H1 (cell line): ENCODE data around the gene RIN3. TPM values are rescaled to one million over a fixed set of nuclear protein-coding genes. Genes with fewer than 3 reads are reported as not detected.

ENCODE experiments used
- CTCF ChIA-PET: fragments of 300-600 bp; sonication (Branson Sonifier 250); formaldehyde crosslinking; loops from one replicate; lab custom pipeline; 2021; ENCODE audit not compliant: partially characterized antibody; lab: Charles Lee
- POLR2A ChIA-PET: fragments of 300-600 bp; sonication (Branson Sonifier 250); formaldehyde crosslinking; loops from one replicate; lab custom pipeline; 2021; ENCODE audit warnings: inconsistent platforms; ENCODE audit not compliant: partially characterized antibody; lab: Charles Lee
- DNase-seq, 2 experiments: peaks; one replicate each; pipeline versions ENCODE4 v3.0.0 to v3.0.0-alpha.2; 2010 to 2022; ENCODE audit warnings: low spot score in 2 of 2, low read depth in 1 of 2, mixed read lengths in 1 of 2
- FAIRE-seq: peaks from 2 replicates; lab custom pipeline; 2011; peaks lifted over from hg19 to GRCh38; lab: Jason Lieb, UNC
- H2AFZ ChIP-seq: 2 replicates; pipeline ENCODE4 v1.8.1; 2012; ENCODE audit warnings: low read length, inconsistent platforms
- H2AK5ac ChIP-seq: 2 replicates; pipeline ENCODE4 v1.6.1; 2013; ENCODE audit warnings: low read depth, low read length
- H2BK120ac ChIP-seq: replicated peaks from 2 replicates; pipeline ENCODE3; 2013; ENCODE audit warnings: low read depth, low read length, inconsistent platforms
- H2BK12ac ChIP-seq: 2 replicates; pipeline ENCODE4 v1.6.1; 2013; ENCODE audit warnings: low read depth, low read length
- H2BK15ac ChIP-seq: 2 replicates; pipeline ENCODE4 v1.6.1; 2013; ENCODE audit warnings: low read length
- H2BK20ac ChIP-seq: 2 replicates; pipeline ENCODE4 v1.6.1; 2013; ENCODE audit warnings: low read length
- H2BK5ac ChIP-seq: 2 replicates; pipeline ENCODE4 v1.6.1; 2013; ENCODE audit warnings: low read depth, low read length
- H3K14ac ChIP-seq: 2 replicates; pipeline ENCODE4 v1.6.1; 2013; ENCODE audit warnings: inconsistent platforms; ENCODE audit not compliant: insufficient read length
- H3K18ac ChIP-seq: 2 replicates; pipeline ENCODE4 v1.6.1; 2013; ENCODE audit warnings: low read length; ENCODE audit errors: extremely low read depth
- H3K23ac ChIP-seq: 2 replicates; pipeline ENCODE4 v1.6.1; 2013; ENCODE audit warnings: inconsistent platforms; ENCODE audit not compliant: insufficient read length
- H3K23me2 ChIP-seq: 2 replicates; pipeline ENCODE4 v1.6.1; 2013; ENCODE audit warnings: low read depth, low read length
- H3K27ac ChIP-seq: 2 replicates; pipeline ENCODE4 v1.6.1; 2011; ENCODE audit warnings: low read depth, low read length, inconsistent platforms
- H3K27me3 ChIP-seq, 4 experiments: replicated peaks in 1 of 4; 1 replicate in 1 of 4; 2 replicates in 3 of 4; pipeline versions ENCODE4 v1.6.1 to v1.8.1; 2011 to 2013; ENCODE audit warnings: low read length in 3 of 4, mild to moderate bottlenecking in 3 of 4, inconsistent platforms in 2 of 4, mixed read lengths in 2 of 4, moderate library complexity in 1 of 4; ENCODE audit not compliant: control insufficient read depth in 3 of 4, insufficient read depth in 3 of 4; ENCODE audit errors: extremely low read depth in 1 of 4
- H3K36me3 ChIP-seq, 4 experiments: 2 replicates each; pipeline versions ENCODE4 v1.6.1 to v1.8.1; 2011 to 2013; ENCODE audit warnings: mild to moderate bottlenecking in 4 of 4, low read length in 3 of 4, moderate library complexity in 2 of 4, control low read depth in 1 of 4, inconsistent platforms in 1 of 4; ENCODE audit not compliant: insufficient read depth in 4 of 4, control insufficient read depth in 2 of 4
- H3K4ac ChIP-seq: replicated peaks from 2 replicates; pipeline ENCODE3; 2013; ENCODE audit warnings: low read length, low read depth, mixed read lengths, inconsistent platforms; ENCODE audit not compliant: insufficient read length
- H3K4me1 ChIP-seq, 4 experiments: replicated peaks in 1 of 4; 1 replicate in 1 of 4; 2 replicates in 3 of 4; pipeline versions ENCODE4 v1.6.1 to v1.8.1; 2011 to 2013; ENCODE audit warnings: low read length in 3 of 4, inconsistent platforms in 2 of 4, mixed read lengths in 1 of 4; ENCODE audit not compliant: insufficient read depth in 4 of 4, control insufficient read depth in 3 of 4
- H3K4me2 ChIP-seq, 2 experiments: 2 replicates each; pipeline versions ENCODE4 v1.6.1 to v1.8.1; 2011 to 2013; ENCODE audit warnings: low read depth in 2 of 2, low read length in 2 of 2, control low read depth in 1 of 2, inconsistent platforms in 1 of 2, mild to moderate bottlenecking in 1 of 2; ENCODE audit not compliant: insufficient read depth in 1 of 2
- H3K4me3 ChIP-seq, 4 experiments: fragments of 200-600, 300-600 bp in 1 of 4; sonication (generic), shearing (Covaris generic), sonication (Bioruptor Twin) in 1 of 4; 2 replicates each; pipeline versions ENCODE4 v1.5.1 to v1.8.1; 2011 to 2016; ENCODE audit warnings: low read length in 4 of 4, low read depth in 3 of 4, control low read depth in 2 of 4, inconsistent platforms in 2 of 4, mild to moderate bottlenecking in 2 of 4, mixed read lengths in 1 of 4, moderate library complexity in 1 of 4; ENCODE audit not compliant: insufficient read depth in 2 of 4; ENCODE audit errors: extremely low read depth in 1 of 4
- H3K56ac ChIP-seq: replicated peaks from 2 replicates; pipeline ENCODE3; 2013; ENCODE audit warnings: low read depth, mild to moderate bottlenecking, mixed read lengths, low read length, inconsistent platforms; ENCODE audit not compliant: insufficient read length
- H3K79me1 ChIP-seq: 2 replicates; pipeline ENCODE4 v1.6.1; 2013; ENCODE audit warnings: low read depth, low read length, control low read depth
- H3K79me2 ChIP-seq, 2 experiments: 2 replicates each; pipeline versions ENCODE4 v1.6.1 to v1.8.1; 2012 to 2013; ENCODE audit warnings: low read length in 2 of 2, mild to moderate bottlenecking in 2 of 2, inconsistent platforms in 1 of 2; ENCODE audit not compliant: insufficient read depth in 2 of 2, control insufficient read depth in 1 of 2
- H3K9ac ChIP-seq, 4 experiments: replicated peaks in 1 of 4; 1 replicate in 1 of 4; 2 replicates in 3 of 4; pipeline versions ENCODE4 v1.6.1 to v1.8.1; 2011 to 2013; ENCODE audit warnings: low read depth in 3 of 4, low read length in 3 of 4, control low read depth in 2 of 4, mild to moderate bottlenecking in 2 of 4, moderate library complexity in 2 of 4, inconsistent platforms in 1 of 4; ENCODE audit errors: extremely low read depth in 1 of 4
- H3K9me3 ChIP-seq, 2 experiments: 2 replicates each; pipeline versions ENCODE4 v1.6.1 to v1.8.1; 2012 to 2013; ENCODE audit warnings: mild to moderate bottlenecking in 2 of 2, moderate library complexity in 2 of 2, control low read depth in 1 of 2, inconsistent platforms in 1 of 2, low read depth in 1 of 2, low read length in 1 of 2, mixed read lengths in 1 of 2; ENCODE audit not compliant: insufficient read depth in 2 of 2
- H4K20me1 ChIP-seq, 2 experiments: replicated peaks in 1 of 2; 2 replicates each; pipeline versions ENCODE3 to v1.8.1; 2011 to 2013; ENCODE audit warnings: inconsistent platforms in 2 of 2, low read length in 2 of 2, mild to moderate bottlenecking in 1 of 2; ENCODE audit not compliant: insufficient read depth in 2 of 2, control insufficient read depth in 1 of 2
- H4K5ac ChIP-seq: 2 replicates; pipeline ENCODE4 v1.6.1; 2013; ENCODE audit warnings: low read length, low read depth, mixed read lengths, inconsistent platforms; ENCODE audit not compliant: insufficient read length
- H4K8ac ChIP-seq: 2 replicates; pipeline ENCODE4 v1.8.0; 2013; ENCODE audit warnings: mild to moderate bottlenecking, moderate library complexity, low read length, inconsistent platforms; ENCODE audit not compliant: insufficient read depth; ENCODE audit errors: extremely low read depth
- H4K91ac ChIP-seq: replicated peaks from 2 replicates; pipeline ENCODE3; 2013; ENCODE audit warnings: low read length, mixed read lengths, inconsistent platforms; ENCODE audit not compliant: insufficient read length
- JUND ChIP-seq: IDR thresholded peaks from 2 replicates; pipeline ENCODE4 v1.6.1; 2011; ENCODE audit warnings: mild to moderate bottlenecking, improper control_type of control experiment, low read length
- RXRA ChIP-seq: IDR thresholded peaks from 2 replicates; pipeline ENCODE4 v1.6.1; 2011; ENCODE audit warnings: low read depth, mild to moderate bottlenecking, low read length, moderate library complexity; ENCODE audit not compliant: insufficient read depth
- WGBS, 2 experiments: shearing (Covaris generic) in 1 of 2; methylation state at CpG; one replicate each; pipeline versions ENCODE4 v1.1.6 to v1.1.7; 2013 to 2015; ENCODE audit warnings: low lambda C conversion rate in 2 of 2, mixed read lengths in 2 of 2, inconsistent platforms in 1 of 2, low coverage in 1 of 2, missing lambda C conversion rate in 1 of 2; ENCODE audit not compliant: insufficient replicate concordance in 2 of 2, insufficient coverage in 1 of 2, insufficient read length in 1 of 2; ENCODE audit errors: extremely low coverage in 1 of 2, missing lambda C conversion rate in 1 of 2; 5-methylcytosine and 5-hydroxymethylcytosine counted together
- long read RNA-seq, 2 experiments: library from RNA in 1 of 2; library from capped mRNA in 1 of 2; stranded (forward); transcript quantifications; one replicate each; pipeline ENCODE4 v2.0.0, GENCODE V29; 2021; ENCODE audit warnings: inconsistent platforms in 1 of 2
- polyA minus RNA-seq, 3 experiments: library from RNA; depleted of rRNA, polyadenylated mRNA; stranded (reverse); fragments of >200 nt; gene quantifications; 1 replicate in 2 of 3; 2 replicates in 1 of 3; pipeline ENCODE4 v1.2.3, GENCODE V29; 2011
- polyA plus RNA-seq, 7 experiments: library from polyadenylated mRNA; depleted of rRNA in 3 of 7; stranded (reverse) in 5 of 7; unstranded in 2 of 7; fragments of >200 nt in 5 of 7; fragments of 200-250 nt in 2 of 7; gene quantifications; 1 replicate in 5 of 7; 2 replicates in 1 of 7; 4 replicates in 1 of 7; pipeline versions ENCODE4 v1.2.1 to v1.2.3, GENCODE V29; 2011 to 2013; ENCODE audit warnings: missing spikeins in 2 of 7, mixed read lengths in 2 of 7
- total RNA-seq: library from RNA; stranded (reverse); fragmentation: NEBNext Ultra II Directional; extraction: Animal tissue kit (Norgen Biotek cat#: 25700); gene quantifications from 2 replicates; pipeline ENCODE4 v1.2.1, GENCODE V29; 2021
- TF ChIP-seq, protein P1 (sequence below): IDR thresholded peaks from 2 replicates; pipeline ENCODE4 v1.6.1; 2012; ENCODE audit warnings: inconsistent platforms

The RIN3 gene, protein sequence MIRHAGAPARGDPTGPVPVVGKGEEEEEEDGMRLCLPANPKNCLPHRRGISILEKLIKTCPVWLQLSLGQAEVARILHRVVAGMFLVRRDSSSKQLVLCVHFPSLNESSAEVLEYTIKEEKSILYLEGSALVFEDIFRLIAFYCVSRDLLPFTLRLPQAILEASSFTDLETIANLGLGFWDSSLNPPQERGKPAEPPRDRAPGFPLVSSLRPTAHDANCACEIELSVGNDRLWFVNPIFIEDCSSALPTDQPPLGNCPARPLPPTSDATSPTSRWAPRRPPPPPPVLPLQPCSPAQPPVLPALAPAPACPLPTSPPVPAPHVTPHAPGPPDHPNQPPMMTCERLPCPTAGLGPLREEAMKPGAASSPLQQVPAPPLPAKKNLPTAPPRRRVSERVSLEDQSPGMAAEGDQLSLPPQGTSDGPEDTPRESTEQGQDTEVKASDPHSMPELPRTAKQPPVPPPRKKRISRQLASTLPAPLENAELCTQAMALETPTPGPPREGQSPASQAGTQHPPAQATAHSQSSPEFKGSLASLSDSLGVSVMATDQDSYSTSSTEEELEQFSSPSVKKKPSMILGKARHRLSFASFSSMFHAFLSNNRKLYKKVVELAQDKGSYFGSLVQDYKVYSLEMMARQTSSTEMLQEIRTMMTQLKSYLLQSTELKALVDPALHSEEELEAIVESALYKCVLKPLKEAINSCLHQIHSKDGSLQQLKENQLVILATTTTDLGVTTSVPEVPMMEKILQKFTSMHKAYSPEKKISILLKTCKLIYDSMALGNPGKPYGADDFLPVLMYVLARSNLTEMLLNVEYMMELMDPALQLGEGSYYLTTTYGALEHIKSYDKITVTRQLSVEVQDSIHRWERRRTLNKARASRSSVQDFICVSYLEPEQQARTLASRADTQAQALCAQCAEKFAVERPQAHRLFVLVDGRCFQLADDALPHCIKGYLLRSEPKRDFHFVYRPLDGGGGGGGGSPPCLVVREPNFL
- total RNA-seq (1.5 and 1.9 TPM in 2 replicates), polyA plus RNA-seq (2011; rRNA removed) (0.59 and 0.78 TPM in 2 replicates), polyA minus RNA-seq (2011; rRNA and poly(A)+ RNA removed) (1.3 and 1.4 TPM in 2 replicates)
- polyA plus RNA-seq (2011; cell fraction: cytosol; rRNA removed): 0.40 TPM
- polyA plus RNA-seq (2011; cell fraction: nucleus; rRNA removed): 1.1 TPM
- polyA plus RNA-seq (2012, experiment 1 of 2): 1.1 to 2.2 TPM (median 1.5 TPM) in 4 replicates
- 1.4 TPM for polyA plus RNA-seq (2012, experiment 2 of 2)
- polyA plus RNA-seq (2013, experiment 1 of 2): 1.7 TPM
- 1.4 TPM for polyA plus RNA-seq (2013, experiment 2 of 2)
- polyA minus RNA-seq (2011; cell fraction: cytosol; rRNA and poly(A)+ RNA removed): 1.1 TPM
- polyA minus RNA-seq (2011; cell fraction: nucleus; rRNA and poly(A)+ RNA removed): 3.5 TPM
- long read RNA-seq, experiment 1, partial matches to known transcripts: 0 of 3 reads
- long read RNA-seq, experiment 1, other reads (novel, unspliced or antisense): 2 of 3 reads
- long read RNA-seq, experiment 2: 0 reads

DNA sequence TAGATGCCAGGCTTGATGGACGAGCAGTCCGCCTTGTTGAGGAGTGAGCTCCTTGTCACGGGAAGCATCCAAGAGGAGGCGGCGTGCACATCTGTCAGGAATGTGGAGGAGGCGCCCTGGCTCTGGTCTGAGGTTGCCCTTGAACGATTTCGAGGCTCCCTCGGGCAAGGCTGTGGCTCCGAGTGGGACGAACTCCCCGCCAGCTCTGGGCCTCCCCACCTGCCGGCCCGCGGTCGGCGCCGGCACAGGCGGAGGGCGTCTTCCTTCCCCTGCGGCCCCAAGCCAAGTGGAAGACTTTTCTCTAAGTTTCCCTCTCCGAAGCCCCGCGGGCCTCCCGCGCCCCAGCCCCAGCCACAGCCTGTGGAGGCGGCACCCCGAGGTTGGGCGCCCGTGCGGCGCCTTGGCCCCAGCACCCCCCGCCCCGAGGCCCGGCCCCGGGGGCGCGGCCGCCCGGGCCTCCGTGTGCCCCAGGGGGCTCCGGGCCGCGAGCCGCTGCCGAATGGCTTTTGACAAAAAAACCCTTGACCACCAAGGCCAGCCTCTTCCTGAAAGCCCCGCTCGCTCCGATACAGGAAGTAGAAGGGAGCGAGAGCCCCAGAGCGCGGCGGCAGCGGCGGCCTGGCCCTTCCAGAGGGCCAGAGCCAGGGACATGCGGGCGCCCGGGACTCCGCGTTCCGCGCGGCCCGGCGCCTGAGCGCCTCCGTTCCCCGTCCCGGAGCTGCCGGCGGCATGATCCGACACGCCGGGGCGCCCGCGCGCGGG lies at the start of gene RIN3:
Gene RIN3 (plus strand): TSS at position 578 of the 762 bp plus-strand sequence. CDS start 152 bp downstream, at position 730.
- Histone ChIP-seq H2BK120ac (no peak within 1 kb of the TSS), H3K4ac (peak within 1 kb of the TSS; percentile 23), H3K79me2 (no peaks in the 10 kb centered on the region), H2BK5ac (no peak within 1 kb of the TSS), H4K91ac (no peak within 1 kb of the TSS), H3K79me1 (no peaks in the 10 kb centered on the region), H2AK5ac (no peak within 1 kb of the TSS), H3K27ac (no peak within 1 kb of the TSS), H2AFZ (peak within 1 kb of the TSS; percentile 75; the same call in 1 of the 2 replicates), H3K18ac (no peak within 1 kb of the TSS; the same call in 1 of the 2 replicates), H2BK20ac (0 out of 2 replicates have a peak within 1 kb of the TSS, but pooled peaks have one; percentile 61), H2BK12ac (no peak within 1 kb of the TSS), H3K4me3 (peak within 1 kb of the TSS; percentile 48 to 77 (median 70)), H3K27me3 (peaks cover 12 to 43% (median 28%) of the 10 kb centered on the region in 4 experiments), H3K36me3 (no peaks in the 10 kb centered on the region), H3K4me1 (0 out of 7 replicates have a peak, but pooled peaks cover 0 to 5% (median under 1%) of the 10 kb centered on the region in 4 experiments), H4K5ac (no peak within 1 kb of the TSS), H4K20me1 (no peaks in the 10 kb centered on the region), H3K9me3 (no peaks in the 10 kb centered on the region), H4K8ac (peak within 1 kb of the TSS; percentile 88), H3K14ac (no peak within 1 kb of the TSS), H3K23ac (no peak within 1 kb of the TSS), H2BK15ac (peak within 1 kb of the TSS; percentile 46; the same call in 1 of the 2 replicates), H3K56ac (peak within 1 kb of the TSS; percentile 22), H3K4me2 (peak within 1 kb of the TSS; percentile 74 to 98), H3K23me2 (peaks cover 14% of the 10 kb centered on the region; the same call in 1 of the 2 replicates), H3K9ac (peak within 1 kb of the TSS in 3 of 4 experiments; percentile 13 to 35 (median 24); a peak in 2 of 7 replicates)
- 16% methylated on average over 31 of the region's 79 CpGs; no CpG with 5 or more reads in 1 of the 2 experiments for WGBS, 2 experiments
- POLR2A ChIA-PET: no interaction called here
- FAIRE-seq: no peak
- DNase-seq: peak in 1 of 2 experiments; percentile 72
- CTCF ChIA-PET: interaction anchor here (1.7 kb wide), 1 partner anchor 20 kb away, joined by 5 read pairs; no protein-coding TSS in a partner anchor
- TF ChIP-seq RXRA: no peak
- TF ChIP-seq JUND: no peak
- TF ChIP-seq, protein P1, sequence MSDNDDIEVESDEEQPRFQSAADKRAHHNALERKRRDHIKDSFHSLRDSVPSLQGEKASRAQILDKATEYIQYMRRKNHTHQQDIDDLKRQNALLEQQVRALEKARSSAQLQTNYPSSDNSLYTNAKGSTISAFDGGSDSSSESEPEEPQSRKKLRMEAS: 0 out of 2 replicates have a peak, but pooled peaks have one; percentile 32
